Measurements from ENCODE around the gene SPATA20. TPM values are rescaled to one million over a fixed set of nuclear protein-coding genes. Genes with fewer than 3 reads are reported as not detected.

The SPATA20 gene
- total and polyA plus RNA-seq, 2 experiments from 2014 or later, result 89.9 to 146 TPM

GRCh38 chr17:50589095-50589705 lies 42.2 kb downstream of the SPATA20 start:
- no peaks in the 10 kb centered on the region for H3F3A ChIP-seq (ENCODE audit: insufficient read depth)
- in situ Hi-C loops (cut with MboI), result loop anchor here (25.0 kb wide), 1 partner anchor 102 kb away; the partner anchor contains the start of gene RSAD1
- DNase-seq, result peak; percentile 44

DNA sequence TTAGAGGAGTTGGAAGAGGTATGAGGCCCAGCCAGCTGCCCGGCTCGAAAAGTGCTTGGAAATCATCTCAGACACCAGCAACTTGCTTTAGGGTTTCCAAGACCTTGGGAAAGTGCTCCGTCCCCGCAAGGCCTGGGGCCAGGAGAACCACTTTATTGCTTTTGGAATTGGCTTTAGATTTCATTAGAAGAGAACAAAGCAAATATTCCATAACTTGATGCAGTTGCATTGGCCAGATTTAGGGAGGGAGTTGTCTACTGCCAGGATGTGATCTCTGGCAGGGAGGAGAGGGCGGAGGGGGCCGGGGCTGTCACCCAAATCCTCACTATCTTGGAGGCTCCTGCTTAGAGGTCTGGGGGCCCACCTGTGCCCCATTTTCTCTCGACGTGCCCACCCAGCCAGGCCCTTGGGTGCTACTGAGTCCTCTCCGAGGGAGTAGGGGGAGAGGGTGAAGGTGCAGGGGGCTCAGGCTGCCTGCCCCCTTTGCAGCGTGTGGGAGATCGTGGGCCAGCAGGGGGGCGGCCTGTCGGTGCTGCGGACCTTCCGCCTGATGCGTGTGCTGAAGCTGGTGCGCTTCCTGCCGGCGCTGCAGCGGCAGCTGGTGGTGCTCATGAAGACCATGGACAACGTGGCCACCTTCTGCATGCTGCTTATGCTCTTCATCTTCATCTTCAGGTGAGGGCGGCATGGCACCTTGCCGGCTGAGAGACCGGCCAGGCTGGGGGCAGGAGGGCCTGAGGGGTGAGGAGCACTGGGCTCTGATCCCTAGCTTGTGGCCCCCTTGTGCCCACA lies 44.2 kb downstream of the SPATA20 start:
- Histone ChIP-seq H3K27ac (no peak overlapping the region), H3K36me3 (ENCODE audit: low read depth) (no peaks in the 10 kb centered on the region), H3K9me2 (ENCODE audit: insufficient read depth) (no peaks in the 10 kb centered on the region), H3K4me3 (no peak overlapping the region), H3K27me3 (replicated peaks; ENCODE audit: insufficient read depth) (no peaks in the 10 kb centered on the region), H4K20me1 (ENCODE audit: insufficient read depth) (no peaks in the 10 kb centered on the region), H3K4me2 (ENCODE audit: unreplicated experiment) (no peak overlapping the region), H3K4me1 (ENCODE audit: insufficient read depth) (no peaks in the 10 kb centered on the region), H3K79me2 (ENCODE audit: insufficient read depth) (no peaks in the 10 kb centered on the region), H3K9me3 (ENCODE audit: low read depth) (no peaks in the 10 kb centered on the region), H2AFZ (no peak overlapping the region), H3K9ac (no peak overlapping the region), H3F3A (ENCODE audit: insufficient read depth) (no peaks in the 10 kb centered on the region)
- in situ Hi-C loops (cut with MboI), result loop anchor here (25.0 kb wide), 1 partner anchor 104 kb away; the partner anchor contains the start of gene RSAD1
- WGBS, 2 experiments (ENCODE audit: low coverage in 1 of 2, low lambda C conversion rate in 2 of 2, missing lambda C conversion rate in 2 of 2), result 77 to 79% methylated on average over 22 to 24 of the region's 24 CpGs
- DNase-seq, result no peak
- TF ChIP-seq EZH2 (IDR thresholded peaks at IDR 0.05; ENCODE audit: insufficient read depth, poor library complexity, severe bottlenecking) (no peak), EZH2phosphoT487 (IDR thresholded peaks at IDR 0.05; ENCODE audit: insufficient read depth, low read depth) (no peak)

More at GRCh38 chr17:50589095-50589705, 42.2 kb downstream of the SPATA20 start:
- H3K4me3 ChIP-seq, result no peak overlapping the region
- H2AFZ ChIP-seq, result no peak overlapping the region
- H3K4me2 ChIP-seq (ENCODE audit: unreplicated experiment), result no peak overlapping the region
- H3K27ac ChIP-seq, result no peak overlapping the region
- H3K9me2 ChIP-seq (ENCODE audit: insufficient read depth), result no peaks in the 10 kb centered on the region
- H3K27me3 ChIP-seq (replicated peaks; ENCODE audit: insufficient read depth), result no peaks in the 10 kb centered on the region
- no peak for TF ChIP-seq EZH2 (IDR thresholded peaks at IDR 0.05; ENCODE audit: insufficient read depth, poor library complexity, severe bottlenecking)
- TF ChIP-seq EZH2phosphoT487 (IDR thresholded peaks at IDR 0.05; ENCODE audit: insufficient read depth, low read depth), result no peak
- 35 to 42% methylated on average over 10 of the region's 10 CpGs for WGBS, 2 experiments (ENCODE audit: low coverage in 1 of 2, low lambda C conversion rate in 2 of 2, missing lambda C conversion rate in 2 of 2)
- H3K36me3 ChIP-seq (ENCODE audit: low read depth), result no peaks in the 10 kb centered on the region
- H3K9ac ChIP-seq, result no peak overlapping the region
- H4K20me1 ChIP-seq (ENCODE audit: insufficient read depth), result no peaks in the 10 kb centered on the region
- no peaks in the 10 kb centered on the region for H3K4me1 ChIP-seq (ENCODE audit: insufficient read depth)
- H3K9me3 ChIP-seq (ENCODE audit: low read depth), result no peaks in the 10 kb centered on the region
- no peaks in the 10 kb centered on the region for H3K79me2 ChIP-seq (ENCODE audit: insufficient read depth)

DNA sequence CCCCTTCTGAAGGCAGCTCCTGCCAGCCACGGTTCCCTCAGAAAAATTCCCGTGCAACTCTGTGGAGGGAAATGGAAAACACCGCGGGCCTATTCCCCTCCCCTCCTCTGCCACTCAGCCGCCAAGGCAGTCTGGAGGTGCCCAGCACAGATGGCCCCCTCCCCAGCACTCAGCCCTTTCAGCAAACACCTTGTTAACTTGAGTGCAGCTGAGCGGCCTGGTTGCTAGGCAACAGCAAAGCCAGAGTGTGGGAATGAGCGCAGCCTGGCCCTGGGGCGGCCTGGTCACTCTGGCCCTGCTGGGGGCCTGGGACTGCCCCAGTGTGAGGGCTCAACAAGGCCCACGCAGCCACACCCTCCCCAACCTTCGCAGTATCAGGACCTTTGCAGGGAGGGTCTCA lies 46.3 kb downstream of the SPATA20 start:
- Histone ChIP-seq H3K27ac (no peak overlapping the region), H3K4me2 (ENCODE audit: unreplicated experiment) (no peak overlapping the region), H3K9me2 (ENCODE audit: insufficient read depth) (no peaks in the 10 kb centered on the region), H3K9ac (no peak overlapping the region), H3F3A (ENCODE audit: insufficient read depth) (no peaks in the 10 kb centered on the region), H2AFZ (no peak overlapping the region), H3K9me3 (ENCODE audit: low read depth) (no peaks in the 10 kb centered on the region), H3K4me1 (ENCODE audit: insufficient read depth) (no peaks in the 10 kb centered on the region), H3K27me3 (replicated peaks; ENCODE audit: insufficient read depth) (no peaks in the 10 kb centered on the region), H3K4me3 (no peak overlapping the region), H3K79me2 (ENCODE audit: insufficient read depth) (no peaks in the 10 kb centered on the region), H4K20me1 (ENCODE audit: insufficient read depth) (no peaks in the 10 kb centered on the region), H3K36me3 (ENCODE audit: low read depth) (no peaks in the 10 kb centered on the region)
- TF ChIP-seq EZH2 (IDR thresholded peaks at IDR 0.05; ENCODE audit: insufficient read depth, poor library complexity, severe bottlenecking) (no peak), EZH2phosphoT487 (IDR thresholded peaks at IDR 0.05; ENCODE audit: insufficient read depth, low read depth) (no peak)
- no peak for DNase-seq
- WGBS, 2 experiments (ENCODE audit: low coverage in 1 of 2, low lambda C conversion rate in 2 of 2, missing lambda C conversion rate in 2 of 2), result 67 to 82% methylated on average over 8 to 10 of the region's 10 CpGs
- in situ Hi-C loops (cut with MboI), result loop anchor here (25.0 kb wide), 1 partner anchor 106 kb away; the partner anchor contains the start of gene RSAD1

- in situ Hi-C loops (cut with MboI), result loop anchor here (25.0 kb wide), 1 partner anchor 107 kb away; the partner anchor contains the start of gene RSAD1
- H3K4me2 ChIP-seq (ENCODE audit: unreplicated experiment), result no peak overlapping the region
- no peaks in the 10 kb centered on the region for H3K9me2 ChIP-seq (ENCODE audit: insufficient read depth)
- 75 to 80% methylated on average over 11 of the region's 11 CpGs for WGBS, 2 experiments (ENCODE audit: low coverage in 1 of 2, low lambda C conversion rate in 2 of 2, missing lambda C conversion rate in 2 of 2)
- H2AFZ ChIP-seq, result no peak overlapping the region
- no peak overlapping the region for H3K4me3 ChIP-seq
- no peaks in the 10 kb centered on the region for H3K27me3 ChIP-seq (replicated peaks; ENCODE audit: insufficient read depth)
- no peak for DNase-seq
- no peaks in the 10 kb centered on the region for H3F3A ChIP-seq (ENCODE audit: insufficient read depth)
- no peak overlapping the region for H3K27ac ChIP-seq
- H3K36me3 ChIP-seq (ENCODE audit: low read depth), result no peaks in the 10 kb centered on the region
- H4K20me1 ChIP-seq (ENCODE audit: insufficient read depth), result no peaks in the 10 kb centered on the region
- H3K4me1 ChIP-seq (ENCODE audit: insufficient read depth), result no peaks in the 10 kb centered on the region
- no peak overlapping the region for H3K9ac ChIP-seq
- TF ChIP-seq EZH2 (IDR thresholded peaks at IDR 0.05; ENCODE audit: insufficient read depth, poor library complexity, severe bottlenecking) (no peak), EZH2phosphoT487 (IDR thresholded peaks at IDR 0.05; ENCODE audit: insufficient read depth, low read depth) (no peak)
- H3K79me2 ChIP-seq (ENCODE audit: insufficient read depth), result no peaks in the 10 kb centered on the region
- no peaks in the 10 kb centered on the region for H3K9me3 ChIP-seq (ENCODE audit: low read depth)
Measured at GRCh38 chr17:50594128-50594823, 47.3 kb downstream of the SPATA20 start.
